Activated CD8-positive, alpha-beta memory T cell treated with anti-CD3 and anti-CD28 coated beads for 48 hours (primary cell): ENCODE results near the gene CCDC141.

Experiments
- DNase-seq, 3 experiments: peaks; one replicate each; pipeline ENCODE4 v3.0.0-alpha.2; 2020; ENCODE audit warnings: low read depth in 2 of 3, low spot score in 2 of 3

The CCDC141 gene

GRCh38 chr2:178978667-178979066 lies 71.3 kb downstream of the CCDC141 start:
- no peak for DNase-seq

- no peak for DNase-seq
Observed at GRCh38 chr2:178976351-178976750, 73.6 kb downstream of the CCDC141 start.

- no peak for DNase-seq
Observed at GRCh38 chr2:178962805-178963433, 87.0 kb downstream of the CCDC141 start.

GRCh38 chr2:178962152-178962551 lies 87.8 kb downstream of the CCDC141 start:
- no peak for DNase-seq

DNA sequence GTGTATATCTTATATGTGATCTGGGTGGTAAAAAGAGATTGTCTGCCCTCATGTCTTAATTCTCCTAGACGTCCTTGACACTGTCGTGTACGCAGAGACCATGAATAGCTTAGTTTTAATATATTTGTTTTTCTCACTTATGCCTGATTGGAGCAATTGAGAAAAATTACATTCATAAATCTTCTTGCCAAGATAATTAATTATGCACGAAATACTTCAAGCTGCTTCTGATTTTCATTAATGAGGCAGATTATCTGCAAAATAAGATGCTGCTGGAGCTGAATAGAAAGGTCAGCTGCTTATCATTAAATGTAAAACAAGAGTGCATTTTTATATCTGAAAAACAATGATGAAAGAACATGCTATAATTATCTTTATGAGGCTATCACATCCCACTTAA lies 95.9 kb downstream of the CCDC141 start:
- no peak for DNase-seq

DNA sequence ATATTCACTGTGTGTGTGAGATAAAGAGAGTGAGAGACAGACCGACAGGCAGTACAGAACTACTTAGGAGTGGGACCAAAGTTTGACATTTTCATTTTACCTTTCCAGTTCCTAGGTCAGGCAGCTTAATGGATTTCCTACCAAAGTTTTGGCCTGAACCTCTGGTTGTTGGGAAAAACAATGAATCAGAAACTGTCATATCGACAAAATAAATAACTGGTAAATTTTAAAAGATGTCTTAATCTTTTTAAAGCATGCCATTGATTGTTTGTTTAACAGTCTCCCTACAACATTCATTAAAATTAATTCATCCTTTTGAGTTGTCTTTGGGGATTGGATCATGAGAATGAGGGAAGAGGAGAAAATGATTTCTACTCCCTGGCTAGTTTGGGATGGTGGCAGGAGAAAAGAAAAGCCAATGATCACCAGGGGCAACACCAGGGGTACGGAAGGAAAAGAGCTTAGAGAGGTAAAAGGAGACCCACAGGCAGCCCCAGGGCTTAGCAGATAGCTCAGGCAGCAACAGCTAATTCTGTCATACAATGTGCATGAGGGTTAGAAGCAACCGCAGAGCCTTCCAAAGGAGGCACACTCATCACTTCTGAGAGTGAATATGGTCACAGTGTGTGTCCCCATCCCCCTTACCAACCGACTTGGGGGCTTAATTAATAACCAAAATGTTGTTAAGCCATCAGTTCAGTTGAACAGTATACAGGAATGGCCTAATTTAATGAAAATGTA lies 98.5 kb downstream of the CCDC141 start:
- DNase-seq = no peak

DNA sequence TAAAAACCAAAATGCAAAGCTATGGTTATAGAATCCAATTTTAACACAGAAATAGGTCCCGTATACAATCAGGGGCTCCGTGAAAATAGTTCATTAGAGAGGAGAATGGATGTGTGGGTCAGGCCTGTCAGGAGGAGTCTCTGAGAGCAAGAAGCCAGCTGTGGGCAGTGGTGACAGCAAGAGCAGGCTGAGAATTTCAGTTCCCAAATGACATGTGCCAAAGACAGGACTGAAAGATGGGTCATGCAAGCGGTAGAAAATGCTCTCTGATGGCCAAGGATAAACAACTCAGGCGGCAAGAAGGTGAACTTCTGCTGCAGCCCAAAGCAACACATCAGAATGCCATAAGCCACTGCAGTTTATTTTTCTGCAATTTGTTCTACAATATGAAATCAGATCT lies 100.4 kb downstream of the CCDC141 start:
- DNase-seq = no peak

GRCh38 chr2:178949151-178949550 lies 100.8 kb downstream of the CCDC141 start:
- DNase-seq = no peak

DNA sequence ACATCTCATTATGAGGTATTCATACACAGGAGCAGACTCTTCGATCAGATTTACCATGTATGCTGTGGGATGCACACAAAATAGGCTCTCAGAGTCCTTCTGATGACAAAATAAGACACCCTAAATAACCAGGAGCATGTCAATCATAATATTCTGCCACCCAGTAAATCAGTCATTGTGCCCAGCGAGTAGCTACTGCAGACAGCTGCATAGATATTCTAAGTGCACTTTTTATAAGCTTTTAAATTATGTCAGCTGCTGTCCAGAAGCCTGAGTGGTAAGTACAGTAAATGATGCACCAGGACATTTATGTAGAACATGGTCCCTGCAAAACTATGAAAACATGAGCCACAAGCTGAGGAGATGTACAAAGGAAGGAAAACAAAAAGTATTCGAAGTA lies 102.9 kb downstream of the CCDC141 start:
- DNase-seq = no peak

DNA sequence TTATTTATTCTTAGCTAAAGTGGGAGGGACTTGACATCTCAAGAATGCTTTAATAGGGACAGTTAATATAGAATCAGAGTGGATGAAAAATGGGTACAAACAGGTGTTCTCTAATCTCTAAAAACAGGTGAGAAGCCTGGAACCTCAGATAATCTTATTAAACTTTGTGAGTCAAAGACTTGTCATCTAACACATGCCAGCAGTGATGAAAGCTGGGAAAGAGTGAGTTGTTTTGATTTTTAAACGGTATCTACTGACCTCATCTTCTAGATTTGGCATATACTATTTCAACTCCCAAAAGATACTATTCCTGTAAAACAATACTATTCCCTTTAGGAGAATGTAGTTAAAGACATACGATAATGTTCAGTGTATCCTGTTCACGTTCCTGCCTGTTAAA lies 103.4 kb downstream of the CCDC141 start:
- DNase-seq = no peak

- DNase-seq = no peak
Observed at GRCh38 chr2:178943745-178944144, 106.2 kb downstream of the CCDC141 start.

- DNase-seq = no peak
Observed at GRCh38 chr2:178934571-178934970, 115.4 kb downstream of the CCDC141 start.

GRCh38 chr2:178933493-178933892 lies 116.4 kb downstream of the CCDC141 start:
- DNase-seq = no peak

DNA sequence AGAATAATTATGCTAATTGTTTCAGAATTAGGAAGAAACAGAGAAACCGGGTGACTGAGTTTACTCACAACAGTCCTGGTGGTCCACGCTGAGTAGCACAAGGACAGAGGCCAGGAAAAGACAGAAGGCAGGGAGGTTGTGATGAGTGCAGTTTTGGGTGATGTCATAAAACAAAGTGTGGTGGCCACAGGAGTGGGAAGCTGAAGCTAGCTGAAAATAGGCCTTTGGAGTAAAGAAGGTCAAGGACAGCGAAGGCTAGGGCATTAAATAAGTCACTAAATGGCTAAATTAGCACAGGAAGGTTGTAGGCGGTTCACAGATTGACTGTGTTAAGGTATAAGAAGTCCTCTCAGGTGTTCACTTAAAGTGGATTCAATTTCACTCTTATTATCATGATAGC lies 121.9 kb downstream of the CCDC141 start:
- DNase-seq = no peak

GRCh38 chr2:178927173-178927572 lies 122.8 kb downstream of the CCDC141 start:
- no peak for DNase-seq

DNA sequence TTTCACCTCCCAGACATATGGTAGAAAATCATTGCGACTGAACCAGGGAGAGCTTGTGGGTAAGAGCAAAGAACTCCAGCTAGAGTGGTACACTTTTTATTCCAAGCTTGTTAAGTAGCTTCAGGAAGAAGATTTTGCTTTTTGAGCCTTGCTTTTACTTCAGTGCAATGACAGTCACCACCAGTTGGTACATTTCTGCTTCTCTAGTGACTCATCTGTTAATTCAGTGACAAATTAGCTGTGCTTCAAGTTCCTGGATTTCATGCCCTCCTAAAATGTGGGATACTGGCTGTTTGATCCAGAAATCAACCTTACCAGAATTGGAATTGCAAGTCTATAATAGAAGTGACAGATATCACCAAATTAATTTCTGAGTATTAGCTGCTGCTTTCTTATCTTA lies 125.1 kb downstream of the CCDC141 start:
- no peak for DNase-seq

DNA sequence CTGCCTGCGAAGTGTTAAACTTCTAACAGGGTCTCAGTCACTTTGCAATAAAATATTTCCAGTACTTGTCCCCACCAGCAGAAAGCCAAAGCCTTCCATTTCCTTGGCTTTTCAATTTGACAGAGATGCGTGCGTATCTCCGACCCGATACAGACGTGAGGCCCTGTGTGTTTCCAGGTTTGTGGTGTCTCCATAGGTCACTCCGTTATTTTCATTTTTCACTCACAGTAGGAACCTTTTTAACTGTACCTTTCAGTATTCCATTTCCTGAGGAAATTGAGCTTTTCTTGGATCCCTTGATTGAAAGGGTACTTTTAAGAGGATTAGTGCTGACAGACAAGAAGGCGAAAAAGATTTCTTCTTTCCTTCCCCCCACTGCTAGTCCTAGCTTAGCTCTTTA lies 126.4 kb downstream of the CCDC141 start:
- no peak for DNase-seq

DNA sequence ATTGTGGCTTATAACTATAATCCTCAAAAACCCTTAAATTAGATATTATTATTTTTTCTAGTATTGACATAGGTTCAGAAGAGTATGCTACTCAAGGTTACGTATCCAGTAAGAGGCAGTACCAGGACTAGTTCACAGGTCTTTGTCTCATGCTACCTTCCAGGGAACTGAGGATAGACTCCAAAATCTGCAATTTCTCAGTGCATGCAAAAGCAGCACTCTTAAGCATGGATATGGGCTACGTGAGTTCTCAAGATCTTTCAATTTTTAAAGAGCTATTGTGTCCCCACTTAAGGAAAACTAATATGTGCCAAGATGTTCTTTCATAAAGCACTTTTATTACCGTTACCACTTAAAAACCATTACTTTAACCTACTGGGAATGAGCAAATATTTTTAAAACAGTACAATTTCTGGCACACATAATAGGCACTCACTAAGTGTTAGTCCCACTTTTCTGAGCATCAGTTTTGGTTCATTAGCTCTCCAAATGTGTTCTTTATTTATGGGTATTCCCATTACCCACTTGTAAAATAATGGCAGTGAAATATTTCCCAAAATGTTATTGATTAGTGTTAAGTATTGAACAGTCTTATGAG lies 128.9 kb downstream of the CCDC141 start:
- DNase-seq = no peak

- no peak for DNase-seq
Observed at GRCh38 chr2:178917555-178917954, 132.4 kb downstream of the CCDC141 start.

- DNase-seq = no peak
Observed at GRCh38 chr2:178915423-178916173, 134.3 kb downstream of the CCDC141 start.

DNA sequence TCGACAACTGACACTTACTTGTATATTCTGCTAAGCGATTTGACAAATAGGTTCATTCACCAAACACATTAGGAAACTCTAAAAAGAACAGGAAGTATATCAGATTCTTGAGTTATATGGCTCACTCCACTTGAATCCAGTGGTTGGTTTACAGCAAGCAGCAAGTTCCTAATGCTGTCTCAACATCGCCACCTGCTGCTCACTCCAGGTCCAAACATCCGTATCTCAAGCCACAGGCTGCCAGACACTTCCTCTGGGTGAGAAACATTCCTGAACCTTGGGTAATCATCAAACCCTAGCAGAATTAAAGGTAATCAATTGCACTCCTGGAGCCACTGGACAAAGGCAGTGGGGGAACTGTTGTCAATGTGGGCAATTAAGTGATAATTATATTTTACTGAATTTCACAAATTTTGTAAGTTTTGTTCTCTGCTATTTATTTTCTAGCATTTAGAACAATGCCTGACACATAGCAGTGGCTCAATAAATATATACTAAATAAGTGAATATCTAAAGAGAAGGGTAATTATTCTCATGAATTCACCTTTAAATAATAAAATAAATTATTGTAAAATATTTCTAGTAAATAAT lies 135.6 kb downstream of the CCDC141 start:
- DNase-seq = peak; percentile 12 to 38 (median 27)
